ENCODE measurements around the gene PGRMC1. TPM values are rescaled to one million over a fixed set of nuclear protein-coding genes. Genes with fewer than 3 reads are reported as not detected.
A peak's percentile ranks its signal among the peaks of the same experiment; 100 is the strongest.
"Not testable (repeated sequence)": the region's sequence is repeated elsewhere in the genome, so short reads cannot be mapped to it uniquely, and the experiment has no call there.

PGRMC1 gene
- total RNA-seq, 5 donors from 2014 or later (not counting 1 experiment from before 2014, with no cell fraction given) = 11.7 to 15.8 (median 13.4) TPM

DNA sequence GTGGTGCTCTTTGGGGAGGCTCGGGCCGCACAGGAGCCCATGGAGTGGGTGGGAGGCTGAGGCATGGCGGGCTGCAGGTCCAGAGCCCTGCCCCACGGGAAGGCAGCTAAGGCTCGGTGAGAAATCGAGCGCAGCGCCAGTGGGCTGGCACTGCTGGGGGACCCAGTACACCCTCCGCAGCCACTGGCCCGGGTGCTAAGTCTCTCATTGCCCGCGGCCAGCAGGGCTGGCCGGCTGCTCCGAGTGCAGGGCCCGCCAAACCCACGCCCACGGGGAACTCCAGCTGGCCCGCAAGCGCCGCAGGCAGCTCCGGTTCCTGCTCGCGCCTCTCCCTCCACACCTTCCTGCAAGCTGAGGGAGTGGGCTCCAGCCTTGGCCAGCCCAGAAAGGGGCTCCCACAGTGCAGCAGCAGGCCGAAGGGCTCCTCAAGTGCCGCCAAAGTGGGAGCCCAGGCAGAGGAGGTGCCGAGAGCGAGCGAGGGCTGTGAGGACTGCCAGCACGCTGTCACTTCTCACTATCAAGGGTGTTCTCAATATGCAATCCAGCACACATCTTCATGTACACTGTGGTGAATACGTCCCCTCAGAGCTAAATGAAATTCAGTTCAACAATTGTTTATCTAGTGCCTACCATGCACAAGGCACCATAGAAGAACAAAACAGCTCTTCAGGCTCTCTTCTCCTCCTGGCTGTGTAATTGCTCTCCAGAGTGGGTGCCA lies 25.0 kb upstream of the PGRMC1 start:
- H3K27me3 ChIP-seq (replicated peaks in 1 of 2; ENCODE audit: control insufficient read depth in 2 of 2, extremely low read depth in 1 of 2, insufficient read depth in 2 of 2, low read length in 1 of 2); H3K4me1 ChIP-seq (ENCODE audit: control insufficient read depth in 1 of 2, extremely low read depth in 1 of 2, insufficient read depth in 2 of 2, low read length in 2 of 2); H3K9me3 ChIP-seq; H3K36me3 Mint-ChIP-seq; DNase-seq; H3K4me1 Mint-ChIP-seq; H3K27ac ChIP-seq (ENCODE audit: low read length); CTCF ChIA-PET; H3K4me3 ChIP-seq (ENCODE audit: control insufficient read depth in 1 of 2, extremely low read depth in 1 of 2, low read length in 1 of 2); H3K27ac Mint-ChIP-seq; ATAC-seq (replicated peaks in 1 of 4); H3K4me3 Mint-ChIP-seq; H3K36me3 ChIP-seq (ENCODE audit: control insufficient read depth in 2 of 2, extremely low read depth in 1 of 2, insufficient read depth in 1 of 2, low read length in 1 of 2); POLR2A ChIA-PET; H3K9me3 Mint-ChIP-seq: not testable (repeated sequence)
- H3K27me3 Mint-ChIP-seq = peaks cover 7 to 33% of the 10 kb centered on the region in 2 donors
- 90% methylated on average over 2 of the region's 30 CpGs for WGBS (ENCODE audit: insufficient coverage)

DNA sequence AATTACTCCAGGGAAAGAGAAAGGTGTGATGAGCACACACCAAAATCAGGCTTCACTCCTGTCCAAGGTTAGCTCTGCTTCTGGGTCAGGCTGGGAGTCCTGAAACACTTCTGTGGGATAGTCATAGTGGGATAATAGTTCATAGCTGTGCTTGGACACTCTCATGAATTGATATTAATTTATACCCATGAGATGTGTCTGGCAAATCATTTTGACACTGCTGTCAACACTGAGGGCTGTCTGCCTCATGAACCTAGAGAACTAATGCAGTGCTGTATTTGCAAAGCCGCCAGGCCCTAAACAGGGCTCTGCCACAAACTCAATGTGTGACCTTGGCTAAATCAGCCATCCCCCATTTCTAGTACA lies 24.5 kb upstream of the PGRMC1 start:
- no peak for ATAC-seq (replicated peaks in 1 of 4)

DNA sequence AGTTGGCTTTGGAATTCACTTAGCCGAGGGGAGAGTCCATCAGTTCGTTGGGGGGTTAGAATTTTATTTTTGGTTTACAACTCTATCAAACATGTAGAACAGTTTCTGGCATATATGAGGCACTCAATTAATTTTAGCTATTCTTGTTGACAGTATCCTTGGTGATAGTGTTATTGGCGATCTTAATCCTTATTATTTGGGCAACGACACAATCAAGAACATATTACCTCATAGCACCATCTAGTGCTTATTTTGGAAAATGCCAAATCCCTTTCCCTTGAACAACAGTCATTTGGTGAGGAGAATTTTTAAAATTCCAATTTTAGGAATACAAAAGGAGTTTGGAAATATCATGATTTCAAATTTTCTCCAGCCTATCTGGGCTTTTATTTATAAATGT lies 17.9 kb upstream of the PGRMC1 start:
- Mint-ChIP-seq H3K36me3 (no peaks in the 10 kb centered on the region), H3K4me3 (no peak overlapping the region), H3K27me3 (peaks cover 7 to 49% of the 10 kb centered on the region in 2 donors), H3K9me3 (no peaks in the 10 kb centered on the region), H3K4me1 (no peaks in the 10 kb centered on the region), H3K27ac (no peak overlapping the region)
- H3K9me3 ChIP-seq = no peaks in the 10 kb centered on the region
- no peaks in the 10 kb centered on the region for H3K27me3 ChIP-seq (replicated peaks in 1 of 2; ENCODE audit: control insufficient read depth in 2 of 2, extremely low read depth in 1 of 2, insufficient read depth in 2 of 2, low read length in 1 of 2)
- ChIA-PET POLR2A (no interaction called here), CTCF (no interaction called here)
- H3K4me3 ChIP-seq (ENCODE audit: control insufficient read depth in 1 of 2, extremely low read depth in 1 of 2, low read length in 1 of 2) = no peak overlapping the region
- DNase-seq (peak in 1 of 35 experiments; percentile 4), ATAC-seq (replicated peaks in 1 of 4) (no peak)
- H3K4me1 ChIP-seq (ENCODE audit: control insufficient read depth in 1 of 2, extremely low read depth in 1 of 2, insufficient read depth in 2 of 2, low read length in 2 of 2) = no peaks in the 10 kb centered on the region
- H3K27ac ChIP-seq (ENCODE audit: low read length) = no peak overlapping the region
- WGBS (ENCODE audit: insufficient coverage) = no CpG with 5 or more reads among the region's 4 CpGs
- no peaks in the 10 kb centered on the region for H3K36me3 ChIP-seq (ENCODE audit: control insufficient read depth in 2 of 2, extremely low read depth in 1 of 2, insufficient read depth in 1 of 2, low read length in 1 of 2)

More for the DNA sequence above, 24.5 kb upstream of the PGRMC1 start:
- no peaks in the 10 kb centered on the region for H3K9me3 ChIP-seq
- Mint-ChIP-seq H3K27ac (no peak overlapping the region), H3K4me3 (no peak overlapping the region), H3K9me3 (no peaks in the 10 kb centered on the region), H3K27me3 (peaks cover 7 to 29% of the 10 kb centered on the region in 2 donors), H3K4me1 (no peaks in the 10 kb centered on the region), H3K36me3 (no peaks in the 10 kb centered on the region)
- H3K4me3 ChIP-seq (ENCODE audit: control insufficient read depth in 1 of 2, extremely low read depth in 1 of 2, low read length in 1 of 2) = no peak overlapping the region
- CTCF ChIA-PET = interaction anchor here in 1 of 2 donors (0.6 kb wide), 1 partner anchor 96 kb away, joined by 4 read pairs; no protein-coding TSS in a partner anchor
- POLR2A ChIA-PET = interaction anchor here in 1 of 2 donors (0.6 kb wide), 1 partner anchor 237 kb away, joined by 4 read pairs; no protein-coding TSS in a partner anchor
- H3K4me1 ChIP-seq (ENCODE audit: control insufficient read depth in 1 of 2, extremely low read depth in 1 of 2, insufficient read depth in 2 of 2, low read length in 2 of 2) = no peaks in the 10 kb centered on the region
- no peak overlapping the region for H3K27ac ChIP-seq (ENCODE audit: low read length)
- no peaks in the 10 kb centered on the region for H3K27me3 ChIP-seq (replicated peaks in 1 of 2; ENCODE audit: control insufficient read depth in 2 of 2, extremely low read depth in 1 of 2, insufficient read depth in 2 of 2, low read length in 1 of 2)
- no peak for DNase-seq
- no peaks in the 10 kb centered on the region for H3K36me3 ChIP-seq (ENCODE audit: control insufficient read depth in 2 of 2, extremely low read depth in 1 of 2, insufficient read depth in 1 of 2, low read length in 1 of 2)
- no CpG with 5 or more reads among the region's 1 CpG for WGBS (ENCODE audit: insufficient coverage)

DNA sequence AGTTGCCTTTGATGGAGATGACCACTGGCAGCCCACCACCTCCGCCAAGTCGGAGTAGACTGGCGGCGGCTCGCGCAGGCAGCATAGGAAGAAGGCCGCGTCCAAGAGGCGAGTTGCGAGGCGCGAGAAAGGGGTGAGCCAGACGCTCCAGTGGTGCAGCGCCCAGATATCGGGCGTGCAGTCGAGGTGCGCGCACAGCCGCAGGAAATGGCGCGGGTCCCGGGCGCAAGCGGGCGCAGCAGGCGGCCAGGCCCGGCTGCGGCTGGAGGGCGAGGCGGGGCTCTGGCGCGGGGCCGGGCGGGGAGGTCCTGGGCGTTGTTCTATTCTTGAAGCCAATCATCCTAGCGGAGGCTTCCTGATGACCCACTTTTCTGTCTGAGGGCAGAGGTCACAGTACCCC lies 13.2 kb upstream of the PGRMC1 start:
- ChIA-PET CTCF (no interaction called here), POLR2A (no interaction called here)
- Histone ChIP-seq H3K9me3 (no peaks in the 10 kb centered on the region), H3K4me1 (ENCODE audit: control insufficient read depth in 1 of 2, extremely low read depth in 1 of 2, insufficient read depth in 2 of 2, low read length in 2 of 2) (no peaks in the 10 kb centered on the region), H3K27me3 (replicated peaks in 1 of 2; ENCODE audit: control insufficient read depth in 2 of 2, extremely low read depth in 1 of 2, insufficient read depth in 2 of 2, low read length in 1 of 2) (no peaks in the 10 kb centered on the region), H3K36me3 (ENCODE audit: control insufficient read depth in 2 of 2, extremely low read depth in 1 of 2, insufficient read depth in 1 of 2, low read length in 1 of 2) (no peaks in the 10 kb centered on the region), H3K4me3 (ENCODE audit: control insufficient read depth in 1 of 2, extremely low read depth in 1 of 2, low read length in 1 of 2) (no peak overlapping the region), H3K27ac (ENCODE audit: low read length) (no peak overlapping the region)
- ATAC-seq (replicated peaks in 1 of 4) = no peak
- H3K27me3 Mint-ChIP-seq = peaks cover 17 to 43% of the 10 kb centered on the region in 2 donors
- no peaks in the 10 kb centered on the region for H3K9me3 Mint-ChIP-seq
- H3K4me3 Mint-ChIP-seq = no peak overlapping the region
- DNase-seq = no peak
- H3K36me3 Mint-ChIP-seq = no peaks in the 10 kb centered on the region
- 91% methylated on average over 20 of the region's 37 CpGs for WGBS (ENCODE audit: insufficient coverage)
- H3K4me1 Mint-ChIP-seq = no peaks in the 10 kb centered on the region
- H3K27ac Mint-ChIP-seq = no peak overlapping the region

DNA sequence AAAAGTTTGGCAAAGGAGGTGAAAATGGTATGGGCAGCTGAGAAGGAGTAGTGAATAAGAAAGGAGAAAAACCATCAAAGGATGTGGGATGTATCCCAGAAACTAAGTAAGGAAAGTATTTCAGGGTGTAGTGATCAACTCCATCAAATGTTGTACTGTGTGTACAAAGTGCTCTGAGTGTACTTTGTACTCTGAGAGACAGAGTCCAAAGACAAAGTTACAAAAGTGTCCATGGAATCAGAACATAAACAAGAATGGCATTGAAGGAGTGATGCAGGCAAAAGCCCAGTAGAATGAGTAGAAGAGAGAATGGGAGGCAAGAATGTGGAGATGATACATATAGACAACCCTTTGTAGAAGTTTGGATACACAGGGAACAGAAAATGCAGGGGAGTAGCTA lies 12.3 kb upstream of the PGRMC1 start:
- POLR2A ChIA-PET = no interaction called here
- Mint-ChIP-seq H3K4me1 (no peaks in the 10 kb centered on the region), H3K9me3 (no peaks in the 10 kb centered on the region), H3K4me3 (no peak overlapping the region), H3K36me3 (no peaks in the 10 kb centered on the region), H3K27me3 (peaks cover 18 to 44% of the 10 kb centered on the region in 2 donors), H3K27ac (no peak overlapping the region)
- Histone ChIP-seq H3K36me3 (ENCODE audit: control insufficient read depth in 2 of 2, extremely low read depth in 1 of 2, insufficient read depth in 1 of 2, low read length in 1 of 2) (no peaks in the 10 kb centered on the region), H3K27ac (ENCODE audit: low read length) (no peak overlapping the region), H3K4me1 (ENCODE audit: control insufficient read depth in 1 of 2, extremely low read depth in 1 of 2, insufficient read depth in 2 of 2, low read length in 2 of 2) (no peaks in the 10 kb centered on the region), H3K9me3 (no peaks in the 10 kb centered on the region), H3K27me3 (replicated peaks in 1 of 2; ENCODE audit: control insufficient read depth in 2 of 2, extremely low read depth in 1 of 2, insufficient read depth in 2 of 2, low read length in 1 of 2) (no peaks in the 10 kb centered on the region), H3K4me3 (ENCODE audit: control insufficient read depth in 1 of 2, extremely low read depth in 1 of 2, low read length in 1 of 2) (no peak overlapping the region)
- no peak for DNase-seq
- CTCF ChIA-PET = no interaction called here
- no peak for ATAC-seq (replicated peaks in 1 of 4)

DNA sequence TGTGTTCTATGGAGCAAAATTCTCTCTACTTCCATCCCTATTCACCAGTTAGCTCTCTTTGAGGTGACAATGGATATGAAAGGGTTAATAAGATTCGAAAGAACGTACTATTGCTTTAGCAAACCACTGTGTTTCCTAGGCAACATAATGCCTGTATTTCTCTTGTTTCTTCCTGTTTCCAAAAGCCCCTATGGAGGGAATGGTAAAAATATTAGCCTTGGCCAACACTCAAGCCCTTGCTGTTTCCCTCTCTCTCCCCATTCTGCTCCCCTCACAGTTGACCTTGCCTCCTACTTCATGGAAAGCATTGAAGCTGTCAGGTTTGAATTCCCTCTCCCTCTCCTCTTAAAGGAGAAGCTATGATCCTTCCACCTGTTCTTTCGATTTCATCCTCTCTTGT lies 9.6 kb upstream of the PGRMC1 start:
- POLR2A ChIA-PET = no interaction called here
- CTCF ChIA-PET = no interaction called here
- Mint-ChIP-seq H3K27me3 (peaks cover 26 to 38% of the 10 kb centered on the region in 2 donors), H3K36me3 (no peaks in the 10 kb centered on the region), H3K4me3 (no peak overlapping the region), H3K9me3 (no peaks in the 10 kb centered on the region), H3K4me1 (no peaks in the 10 kb centered on the region), H3K27ac (no peak overlapping the region)
- no peak overlapping the region for H3K27ac ChIP-seq (ENCODE audit: low read length)
- ATAC-seq (replicated peaks in 1 of 4) (no peak), DNase-seq (no peak)
- H3K27me3 ChIP-seq (replicated peaks in 1 of 2; ENCODE audit: control insufficient read depth in 2 of 2, extremely low read depth in 1 of 2, insufficient read depth in 2 of 2, low read length in 1 of 2) = no peaks in the 10 kb centered on the region
- no CpG with 5 or more reads among the region's 3 CpGs for WGBS (ENCODE audit: insufficient coverage)
- H3K4me1 ChIP-seq (ENCODE audit: control insufficient read depth in 1 of 2, extremely low read depth in 1 of 2, insufficient read depth in 2 of 2, low read length in 2 of 2) = no peaks in the 10 kb centered on the region
- H3K9me3 ChIP-seq = no peaks in the 10 kb centered on the region
- H3K4me3 ChIP-seq (ENCODE audit: control insufficient read depth in 1 of 2, extremely low read depth in 1 of 2, low read length in 1 of 2) = no peak overlapping the region
- no peaks in the 10 kb centered on the region for H3K36me3 ChIP-seq (ENCODE audit: control insufficient read depth in 2 of 2, extremely low read depth in 1 of 2, insufficient read depth in 1 of 2, low read length in 1 of 2)
